GM12874 (cell line): Measurements from ENCODE around the gene TENT5C.

Source experiments
- CTCF ChIP-seq: IDR thresholded peaks from 2 replicates; pipeline ENCODE4 v1.5.1; 2011; ENCODE audit warnings: low read depth, mild to moderate bottlenecking, control low read depth, low read length, moderate library complexity; ENCODE audit not compliant: insufficient read depth

The TENT5C gene

GRCh38 chr1:117658676-117659075 lies 52.8 kb downstream of the TENT5C start:
- no peak for TF ChIP-seq CTCF

GRCh38 chr1:117659550-117660270 lies 53.9 kb downstream of the TENT5C start:
- TF ChIP-seq CTCF = no peak

- no peak for TF ChIP-seq CTCF
Measured at GRCh38 chr1:117660271-117660965, 54.6 kb downstream of the TENT5C start.

GRCh38 chr1:117661027-117661426 lies 55.2 kb downstream of the TENT5C start:
- TF ChIP-seq CTCF = no peak

GRCh38 chr1:117662667-117663066 lies 56.8 kb downstream of the TENT5C start:
- TF ChIP-seq CTCF = no peak

GRCh38 chr1:117663156-117663902 lies 57.5 kb downstream of the TENT5C start:
- no peak for TF ChIP-seq CTCF

- no peak for TF ChIP-seq CTCF
Measured at GRCh38 chr1:117664314-117664713, 58.5 kb downstream of the TENT5C start.
